HG03469 (cell line): ENCODE results near the gene HLA-DMA.
"Not testable (repeated sequence)": the region's sequence is repeated elsewhere in the genome, so short reads cannot be mapped to it uniquely, and the experiment has no call there.

Experiments
- ATAC-seq: cut with Tn5 transposase; IDR thresholded peaks from one replicate; pipeline ENCODE4 v1.9.1; 2021; ENCODE audit warnings: mild to moderate bottlenecking, moderate library complexity, moderate number of reproducible peaks; ENCODE audit not compliant: unreplicated experiment

The HLA-DMA gene

GRCh38 chr6:32954986-32955802, 2.3 kb upstream of the HLA-DMA start:
- no peak for ATAC-seq

GRCh38 chr6:32954267-32954666, 1.4 kb upstream of the HLA-DMA start:
- no peak for ATAC-seq

- ATAC-seq, result no peak
Observed at GRCh38 chr6:32953775-32954174, 878 bp upstream of the HLA-DMA start.

GRCh38 chr6:32950449-32950848, 2.4 kb downstream of the HLA-DMA start:
- no peak for ATAC-seq

GRCh38 chr6:32950010-32950409, 2.9 kb downstream of the HLA-DMA start:
- no peak for ATAC-seq

- no peak for ATAC-seq
Observed at GRCh38 chr6:32949113-32949512, 3.8 kb downstream of the HLA-DMA start.

GRCh38 chr6:32947552-32948465, 5.1 kb downstream of the HLA-DMA start:
- no peak for ATAC-seq

- no peak for ATAC-seq
Observed at GRCh38 chr6:32946893-32947292, 6.0 kb downstream of the HLA-DMA start.

GRCh38 chr6:32945953-32946352, 6.9 kb downstream of the HLA-DMA start:
- ATAC-seq, result no peak

GRCh38 chr6:32945108-32945760, 7.7 kb downstream of the HLA-DMA start:
- no peak for ATAC-seq

- no peak for ATAC-seq
Observed at GRCh38 chr6:32943864-32944649, 8.8 kb downstream of the HLA-DMA start.

GRCh38 chr6:32942555-32943123, 10.3 kb downstream of the HLA-DMA start:
- not testable (repeated sequence) for ATAC-seq

- ATAC-seq, result peak; percentile 33
Observed at GRCh38 chr6:32941214-32941768, 11.6 kb downstream of the HLA-DMA start.

GRCh38 chr6:32940656-32941213, 12.2 kb downstream of the HLA-DMA start, which contains the start of gene HLA-DMB:
TSS of gene HLA-DMB (minus strand) at chr6:32941028. CDS start at chr6:32940807, 221 bp downstream.
- ATAC-seq, result peak; percentile 50

- ATAC-seq, result no peak
Observed at GRCh38 chr6:32938494-32938893, 14.4 kb downstream of the HLA-DMA start.

GRCh38 chr6:32937230-32937633, 15.7 kb downstream of the HLA-DMA start:
- no peak for ATAC-seq

GRCh38 chr6:32936239-32937152, 16.4 kb downstream of the HLA-DMA start:
- ATAC-seq, result no peak

- ATAC-seq, result no peak
Observed at GRCh38 chr6:32935551-32936238, 17.2 kb downstream of the HLA-DMA start.
